Fibroblast of peridontal ligament (primary cell): ENCODE data around the gene CRABP1.
"Not testable (repeated sequence)": the region's sequence is repeated elsewhere in the genome, so short reads cannot be mapped to it uniquely, and the experiment has no call there.

Experiments
- DNase-seq: peaks from one replicate; pipeline ENCODE4 v3.0.0-alpha.2; 2010; ENCODE audit errors: extremely low read depth

CRABP1 gene

DNA sequence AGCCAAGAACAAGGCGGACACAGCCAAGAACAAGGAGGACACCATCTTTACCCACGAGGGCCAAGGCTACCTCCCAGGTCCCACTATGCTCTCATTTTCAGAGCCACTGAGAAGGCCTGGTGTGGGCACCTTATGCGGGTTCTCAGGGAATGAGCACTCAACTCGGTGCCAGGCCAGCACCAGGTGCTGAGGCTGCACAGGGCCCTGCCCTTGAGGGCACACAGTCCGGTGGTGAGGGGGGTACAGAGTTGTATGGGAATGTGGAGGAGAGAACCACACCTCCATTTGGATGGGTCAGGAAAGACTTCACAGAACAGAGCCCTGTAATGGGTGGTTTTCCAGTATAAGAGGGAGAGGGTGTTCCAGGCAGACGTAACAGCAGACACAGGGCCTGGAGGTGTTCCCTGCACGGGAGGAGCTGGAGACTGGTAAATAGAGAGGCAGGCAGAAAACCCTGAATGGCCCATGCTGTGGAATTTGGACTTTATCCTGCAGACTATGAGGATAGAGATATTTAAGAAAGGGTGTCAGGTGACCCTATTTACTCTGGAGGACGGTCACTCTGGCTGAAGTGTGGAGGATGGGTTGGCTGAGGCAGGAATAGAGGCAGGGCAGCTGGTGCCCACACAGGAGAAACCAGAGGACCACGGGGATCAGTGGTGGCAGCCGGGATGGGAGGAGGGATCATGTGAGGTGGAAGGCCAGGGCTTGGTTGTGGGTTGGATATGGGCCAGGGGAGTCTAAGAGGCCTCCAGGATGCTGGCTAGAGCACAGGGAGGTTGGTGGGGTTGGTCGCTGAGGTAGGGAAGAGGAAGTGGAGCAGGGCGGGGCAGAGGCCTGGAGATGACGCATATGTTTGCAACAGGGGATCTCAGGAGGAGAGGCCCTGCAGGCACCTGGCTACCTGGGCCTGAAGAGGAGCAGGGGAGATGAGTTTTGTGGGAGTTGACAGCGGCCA lies 34.6 kb downstream of the CRABP1 start:
- DNase-seq = no peak

- DNase-seq = not testable (repeated sequence)
Measured at GRCh38 chr15:78380143-78380542, 40.0 kb downstream of the CRABP1 start.

GRCh38 chr15:78382114-78382880 lies 42.1 kb downstream of the CRABP1 start:
- no peak for DNase-seq

- DNase-seq = no peak
Measured at GRCh38 chr15:78384651-78385050, 44.5 kb downstream of the CRABP1 start.

GRCh38 chr15:78387246-78388037 lies 47.3 kb downstream of the CRABP1 start:
- no peak for DNase-seq

GRCh38 chr15:78388865-78389264 lies 48.7 kb downstream of the CRABP1 start:
- no peak for DNase-seq

DNA sequence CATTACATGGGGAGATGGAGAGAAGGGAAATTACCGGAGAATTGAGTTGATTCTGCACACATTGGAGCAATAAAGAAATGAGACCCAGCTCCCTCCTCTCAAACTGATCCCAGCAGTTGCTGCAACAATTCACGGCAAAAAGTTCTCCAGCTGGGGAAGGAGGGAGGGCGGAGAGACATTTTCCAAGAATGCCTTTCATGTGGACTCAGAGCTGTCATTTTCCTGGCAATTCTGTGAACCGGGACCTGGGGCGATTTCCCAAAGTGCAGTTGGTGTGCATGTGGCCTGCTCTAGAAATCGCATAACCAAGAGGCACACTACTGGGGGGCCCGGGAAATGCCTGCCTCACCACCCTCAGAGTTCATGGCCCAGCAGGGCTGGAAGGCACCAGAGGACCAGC lies 49.2 kb downstream of the CRABP1 start:
- DNase-seq = peak; percentile 54

- DNase-seq = no peak
Measured at GRCh38 chr15:78389738-78390137, 49.6 kb downstream of the CRABP1 start.

GRCh38 chr15:78390242-78390641 lies 50.1 kb downstream of the CRABP1 start:
- no peak for DNase-seq

- DNase-seq = peak; percentile 46
Measured at GRCh38 chr15:78390826-78391225, 50.7 kb downstream of the CRABP1 start.

- no peak for DNase-seq
Measured at GRCh38 chr15:78391781-78392180, 51.6 kb downstream of the CRABP1 start.

DNA sequence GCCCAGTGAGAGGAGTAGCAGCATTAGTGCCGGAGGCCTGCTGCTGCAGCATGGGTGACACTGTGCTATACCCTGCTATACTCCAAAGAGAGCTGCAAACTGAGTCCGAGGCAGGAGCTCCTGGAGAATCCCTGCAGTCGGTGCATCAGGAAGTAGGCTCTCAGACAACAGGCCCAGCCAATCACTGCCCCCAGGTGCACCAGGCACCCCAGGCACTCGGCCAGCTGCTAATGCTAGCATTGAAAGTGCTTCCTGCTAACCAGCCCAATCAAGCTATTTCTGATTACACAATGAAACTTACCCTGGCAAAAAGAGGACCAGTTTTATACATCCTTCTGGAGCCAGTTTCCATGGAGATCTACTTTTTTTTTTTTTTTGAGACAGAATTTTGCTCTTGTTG lies 52.3 kb downstream of the CRABP1 start:
- DNase-seq = no peak

- DNase-seq = no peak
Measured at GRCh38 chr15:78393137-78393536, 53.0 kb downstream of the CRABP1 start.

GRCh38 chr15:78394026-78394425 lies 53.9 kb downstream of the CRABP1 start:
- DNase-seq = no peak

DNA sequence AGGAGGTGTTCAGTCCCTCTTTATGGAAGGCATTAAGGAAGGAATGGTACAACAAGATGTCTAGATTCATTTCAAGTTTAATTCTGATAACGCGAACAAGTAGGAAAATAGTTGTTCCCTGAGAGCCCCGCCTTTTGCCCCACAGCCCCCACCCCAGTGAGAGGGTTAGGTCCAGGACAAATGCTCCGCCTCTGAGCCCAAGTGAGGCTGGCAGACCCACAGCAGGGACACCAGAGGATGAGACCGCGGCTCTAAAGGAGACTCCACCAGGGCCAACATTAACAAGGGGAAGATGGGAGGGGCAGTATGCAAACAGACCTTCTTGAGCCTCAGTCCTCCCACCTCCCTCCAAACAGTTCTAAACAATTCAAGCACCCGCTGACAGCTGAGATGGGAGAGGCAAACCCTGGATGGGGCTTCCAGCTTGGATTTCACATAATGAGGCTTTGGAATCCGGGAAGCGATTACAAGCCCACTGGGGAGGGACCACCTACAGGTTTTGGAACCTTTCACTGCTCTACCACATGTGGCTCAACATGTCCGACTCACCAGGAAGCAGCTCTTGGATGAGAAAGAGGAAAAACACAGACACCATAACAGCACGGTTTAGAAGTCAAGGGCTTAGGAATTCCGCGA lies 54.9 kb downstream of the CRABP1 start:
- no peak for DNase-seq

GRCh38 chr15:78396186-78396814 lies 56.1 kb downstream of the CRABP1 start:
- no peak for DNase-seq

DNA sequence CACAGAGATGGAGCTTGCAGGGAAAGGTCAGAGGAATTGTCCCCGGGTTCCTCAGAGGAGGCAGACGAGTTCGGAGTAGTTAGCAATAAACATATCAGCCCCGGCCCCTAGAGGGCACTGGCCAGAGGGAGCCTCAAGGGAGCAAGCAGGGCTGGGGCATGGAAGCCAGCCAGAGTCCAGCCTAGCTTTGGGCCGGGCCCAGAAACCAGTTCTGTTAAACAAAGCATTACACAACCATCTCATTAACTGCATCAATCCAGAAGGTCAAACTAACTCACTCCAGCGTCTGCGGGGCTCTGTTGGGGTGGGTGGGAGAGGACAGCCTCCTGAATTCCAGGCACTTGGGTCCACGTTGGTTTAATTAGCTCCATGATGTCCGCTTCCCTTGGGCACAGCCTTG lies 56.8 kb downstream of the CRABP1 start:
- DNase-seq = peak; percentile 88

GRCh38 chr15:78397382-78397781 lies 57.2 kb downstream of the CRABP1 start:
- no peak for DNase-seq
